ENCODE measurements around the gene PCDH9. TPM values are rescaled to one million over a fixed set of nuclear protein-coding genes. Genes with fewer than 3 reads are reported as not detected.

PCDH9 gene
- total and polyA plus RNA-seq, 7 donors: under 0.01 to 15.7 (median 8.7) TPM; not detected in 1

- 70 to 85% methylated on average over 3 of the region's 3 CpGs for WGBS, 2 donors
- Histone ChIP-seq H3K4me3 (no peak overlapping the region), H3K4me1 (peaks cover 0 to 14% (median 7%) of the 10 kb centered on the region in 4 donors), H3K36me3 (no peaks in the 10 kb centered on the region), H3K9me3 (no peaks in the 10 kb centered on the region), H3K27ac (no peak overlapping the region), H3K27me3 (no peaks in the 10 kb centered on the region)
- intact Hi-C loops (cut with DNase I): no loop called here
- TF ChIP-seq EP300 (IDR thresholded peaks at IDR 0.05) (no peak), POLR2AphosphoS5 (IDR thresholded peaks at IDR 0.05) (no peak), CTCF (IDR thresholded peaks at IDR 0.05) (no peak), POLR2A (IDR thresholded peaks at IDR 0.05) (no peak)
- DNase-seq: no peak
Measured at GRCh38 chr13:66314911-66315310, 915.2 kb downstream of the PCDH9 start.

GRCh38 chr13:66313413-66313812 is 916.7 kb downstream of the PCDH9 start:
- Histone ChIP-seq H3K9me3 (no peaks in the 10 kb centered on the region), H3K36me3 (no peaks in the 10 kb centered on the region), H3K27ac (no peak overlapping the region), H3K27me3 (no peaks in the 10 kb centered on the region), H3K4me1 (peaks cover 0 to 14% (median 7%) of the 10 kb centered on the region in 4 donors), H3K4me3 (no peak overlapping the region)
- 47 to 78% methylated on average over 3 of the region's 3 CpGs for WGBS, 2 donors
- no peak for TF ChIP-seq POLR2AphosphoS5 (IDR thresholded peaks at IDR 0.05)
- TF ChIP-seq EP300 (IDR thresholded peaks at IDR 0.05): no peak
- no peak for TF ChIP-seq POLR2A (IDR thresholded peaks at IDR 0.05)
- no peak for TF ChIP-seq CTCF (IDR thresholded peaks at IDR 0.05)
- intact Hi-C loops (cut with DNase I): no loop called here
- no peak for DNase-seq

GRCh38 chr13:66312312-66313087 is 917.6 kb downstream of the PCDH9 start:
- no peak overlapping the region for H3K4me3 ChIP-seq
- WGBS, 2 donors: 18 to 68% methylated on average over 10 of the region's 10 CpGs
- TF ChIP-seq CTCF (IDR thresholded peaks at IDR 0.05) (no peak), POLR2A (IDR thresholded peaks at IDR 0.05) (no peak), POLR2AphosphoS5 (IDR thresholded peaks at IDR 0.05) (no peak), EP300 (IDR thresholded peaks at IDR 0.05) (no peak)
- intact Hi-C loops (cut with DNase I): no loop called here
- H3K27ac ChIP-seq: no peak overlapping the region
- no peaks in the 10 kb centered on the region for H3K36me3 ChIP-seq
- peaks cover 0 to 14% (median 7%) of the 10 kb centered on the region in 4 donors for H3K4me1 ChIP-seq
- H3K9me3 ChIP-seq: no peaks in the 10 kb centered on the region
- DNase-seq: no peak
- H3K27me3 ChIP-seq: no peaks in the 10 kb centered on the region

GRCh38 chr13:66305961-66306617 is 924.0 kb downstream of the PCDH9 start:
- Histone ChIP-seq H3K9me3 (no peaks in the 10 kb centered on the region), H3K27me3 (no peaks in the 10 kb centered on the region), H3K4me3 (no peak overlapping the region), H3K36me3 (no peaks in the 10 kb centered on the region), H3K27ac (no peak overlapping the region), H3K4me1 (no peaks in the 10 kb centered on the region)
- intact Hi-C loops (cut with DNase I): no loop called here
- DNase-seq: no peak
- TF ChIP-seq POLR2A (IDR thresholded peaks at IDR 0.05) (no peak), CTCF (IDR thresholded peaks at IDR 0.05) (no peak), POLR2AphosphoS5 (IDR thresholded peaks at IDR 0.05) (no peak), EP300 (IDR thresholded peaks at IDR 0.05) (no peak)
- WGBS, 2 donors: 61 to 84% methylated on average over 5 of the region's 5 CpGs
